IMR-90 (cell line): ENCODE results near the gene KRTAP20-1. TPM values are rescaled to one million over a fixed set of nuclear protein-coding genes. Genes with fewer than 3 reads are reported as not detected.

Source experiments
- ATAC-seq: fragments of 200-7000 bp; cut with Tn5 transposase; 2 replicates; pipeline ENCODE4 v1.9.1; 2020; ENCODE audit warnings: low read depth, mild to moderate bottlenecking, moderate library complexity
- BruUV-seq: library from RNA; stranded (reverse); fragments of 400-500 nt; replicated peaks from 2 replicates; lab custom pipeline; 2021; lab: Mats Ljungman, UMichigan
- CTCF ChIA-PET: fragments of 300-600 bp; formaldehyde crosslinking; extraction: SDS; loops from one replicate; lab custom pipeline; 2021; ENCODE audit warnings: antibody characterized with exemption; lab: Yijun Ruan, JAX
- POLR2A ChIA-PET: fragments of 300-600 bp; sonication (Branson Sonifier 250); formaldehyde crosslinking; loops from one replicate; lab custom pipeline; 2022; ENCODE audit warnings: antibody characterized with exemption; ENCODE audit not compliant: unreplicated experiment; lab: Charles Lee
- DNase-seq: peaks from one replicate; pipeline ENCODE4 v3.0.0; 2013
- H2AFZ ChIP-seq: replicated peaks from 2 replicates; pipeline ENCODE3; 2013; ENCODE audit warnings: low read length, mild to moderate bottlenecking; ENCODE audit not compliant: poor library complexity
- H2AK5ac ChIP-seq: 2 replicates; pipeline ENCODE4 v1.6.1; 2013; ENCODE audit warnings: low read depth, low read length, inconsistent platforms
- H2AK9ac ChIP-seq: replicated peaks from 2 replicates; pipeline ENCODE3; 2013; ENCODE audit warnings: mild to moderate bottlenecking, low read depth, low read length, moderate library complexity; ENCODE audit not compliant: poor library complexity
- H2BK120ac ChIP-seq: 2 replicates; pipeline ENCODE4 v1.6.1; 2013; ENCODE audit warnings: low read depth, low read length, inconsistent platforms
- H2BK15ac ChIP-seq: 3 replicates; pipeline ENCODE4 v1.6.1; 2013; ENCODE audit warnings: low read depth, low read length, inconsistent platforms
- H2BK20ac ChIP-seq: 2 replicates; pipeline ENCODE4 v1.6.1; 2013; ENCODE audit warnings: low read depth, mild to moderate bottlenecking, inconsistent platforms, low read length, moderate library complexity
- H2BK5ac ChIP-seq: 2 replicates; pipeline ENCODE4 v1.6.1; 2013; ENCODE audit warnings: mild to moderate bottlenecking, low read depth, low read length, inconsistent platforms; ENCODE audit not compliant: poor library complexity, severe bottlenecking
- H3K14ac ChIP-seq: replicated peaks from 2 replicates; pipeline ENCODE4 v1.6.1; 2013; ENCODE audit warnings: low read depth, low read length, inconsistent platforms
- H3K18ac ChIP-seq: 2 replicates; pipeline ENCODE4 v1.6.1; 2013; ENCODE audit warnings: low read depth, low read length, control low read depth
- H3K23ac ChIP-seq: 2 replicates; pipeline ENCODE4 v1.6.1; 2013; ENCODE audit warnings: low read depth, low read length, inconsistent platforms
- H3K27ac ChIP-seq: 2 replicates; pipeline ENCODE4 v1.5.1; 2013; ENCODE audit warnings: mild to moderate bottlenecking, control low read depth, low read length; ENCODE audit not compliant: insufficient read depth
- H3K27me3 ChIP-seq: 2 replicates; pipeline ENCODE4 v1.6.1; 2013; ENCODE audit warnings: low read length; ENCODE audit not compliant: control insufficient read depth, insufficient read depth
- H3K36me3 ChIP-seq: 2 replicates; pipeline ENCODE4 v1.6.1; 2013; ENCODE audit warnings: low read length, mixed read lengths; ENCODE audit not compliant: control insufficient read depth, insufficient read depth
- H3K4ac ChIP-seq: 2 replicates; pipeline ENCODE4 v1.6.1; 2013; ENCODE audit warnings: low read depth, low read length, inconsistent platforms
- H3K4me1 ChIP-seq: 2 replicates; pipeline ENCODE4 v1.6.1; 2013; ENCODE audit warnings: low read length, mixed read lengths; ENCODE audit not compliant: control insufficient read depth, insufficient read depth
- H3K4me2 ChIP-seq: 2 replicates; pipeline ENCODE4 v1.6.1; 2013; ENCODE audit warnings: low read depth, mild to moderate bottlenecking, control low read depth, low read length, moderate library complexity
- H3K4me3 ChIP-seq: 2 replicates; pipeline ENCODE4 v1.5.1; 2013; ENCODE audit warnings: low read depth, mild to moderate bottlenecking, control low read depth, low read length, moderate library complexity; ENCODE audit not compliant: insufficient read depth
- H3K56ac ChIP-seq: 2 replicates; pipeline ENCODE4 v1.6.1; 2013; ENCODE audit warnings: low read length, inconsistent platforms; ENCODE audit not compliant: insufficient read depth; ENCODE audit errors: extremely low read depth
- H3K79me1 ChIP-seq, 2 experiments: 2 replicates each; pipeline ENCODE4 v1.6.1; 2013; ENCODE audit warnings: low read length in 2 of 2, inconsistent platforms in 1 of 2, low read depth in 1 of 2
- H3K9ac ChIP-seq: 2 replicates; pipeline ENCODE4 v1.6.1; 2013; ENCODE audit warnings: low read depth, low read length, control low read depth
- H3K9me1 ChIP-seq: 2 replicates; pipeline ENCODE4 v1.6.1; 2013; ENCODE audit warnings: low read length, inconsistent platforms; ENCODE audit not compliant: insufficient read depth
- H3K9me3 ChIP-seq: 2 replicates; pipeline ENCODE4 v1.6.1; 2013; ENCODE audit warnings: low read length; ENCODE audit not compliant: control insufficient read depth, insufficient read depth
- H4K20me1 ChIP-seq: 2 replicates; pipeline ENCODE4 v1.6.1; 2013; ENCODE audit warnings: low read length, inconsistent platforms; ENCODE audit not compliant: insufficient read depth
- H4K5ac ChIP-seq: 2 replicates; pipeline ENCODE4 v1.6.1; 2013; ENCODE audit warnings: mild to moderate bottlenecking, low read depth, low read length, control low read depth
- H4K8ac ChIP-seq, 2 experiments: 2 replicates each; pipeline ENCODE4 v1.6.1; 2013; ENCODE audit warnings: low read depth in 2 of 2, low read length in 2 of 2, control low read depth in 1 of 2, inconsistent platforms in 1 of 2
- H4K91ac ChIP-seq: 2 replicates; pipeline ENCODE4 v1.6.1; 2013; ENCODE audit warnings: low read depth, low read length, inconsistent platforms; ENCODE audit not compliant: insufficient read depth
- BHLHE40 ChIP-seq: fragments of 150-350 bp; IDR thresholded peaks from 2 replicates; pipeline ENCODE4 v1.6.1; 2016; ENCODE audit warnings: mild to moderate bottlenecking, low read depth, low read length
- CEBPB ChIP-seq: IDR thresholded peaks from 2 replicates; pipeline ENCODE4 v1.6.1; 2012; ENCODE audit warnings: low read depth, low read length, improper control_type of control experiment
- CHD1 ChIP-seq: IDR thresholded peaks from 2 replicates; pipeline ENCODE4 v1.6.1; 2012; ENCODE audit warnings: low read depth, low read length, improper control_type of control experiment
- CTCF ChIP-seq: conservative IDR thresholded peaks from 2 replicates; pipeline ENCODE4 v1.5.1; 2012; ENCODE audit warnings: mild to moderate bottlenecking, low read depth, low read length, improper control_type of control experiment
- ELK1 ChIP-seq: fragments of 150-350 bp; IDR thresholded peaks from 2 replicates; pipeline ENCODE4 v1.6.1; 2016; ENCODE audit warnings: low read depth, mild to moderate bottlenecking, low read length, moderate library complexity, borderline replicate concordance
- FOS ChIP-seq: fragments of 150-350 bp; IDR thresholded peaks from 2 replicates; pipeline ENCODE4 v1.6.1; 2016; ENCODE audit warnings: low read depth, low read length
- MAFK ChIP-seq: IDR thresholded peaks from 2 replicates; pipeline ENCODE4 v1.6.1; 2012; ENCODE audit warnings: low read depth, low read length, improper control_type of control experiment
- MAZ ChIP-seq: IDR thresholded peaks from 2 replicates; pipeline ENCODE4 v1.6.1; 2012; ENCODE audit warnings: low read depth, mild to moderate bottlenecking, low read length, improper control_type of control experiment, moderate library complexity, borderline replicate concordance
- MXI1 ChIP-seq: IDR thresholded peaks from 2 replicates; pipeline ENCODE4 v1.6.1; 2012; ENCODE audit warnings: low read depth, mild to moderate bottlenecking, low read length, moderate library complexity, borderline replicate concordance
- NFE2L2 ChIP-seq: fragments of 150-350 bp; IDR thresholded peaks from 2 replicates; pipeline ENCODE4 v1.6.1; 2016; ENCODE audit warnings: low read depth, mild to moderate bottlenecking, low read length
- POLR2A ChIP-seq: IDR thresholded peaks from 2 replicates; pipeline ENCODE4 v1.6.1; 2012; ENCODE audit warnings: mild to moderate bottlenecking, low read depth, low read length
- RAD21 ChIP-seq: IDR thresholded peaks from 2 replicates; pipeline ENCODE4 v1.6.1; 2012; ENCODE audit warnings: low read length, improper control_type of control experiment
- RCOR1 ChIP-seq: IDR thresholded peaks from 2 replicates; pipeline ENCODE4 v1.6.1; 2012; ENCODE audit warnings: mild to moderate bottlenecking, low read length, improper control_type of control experiment; ENCODE audit not compliant: insufficient replicate concordance
- RFX5 ChIP-seq: IDR thresholded peaks from 2 replicates; pipeline ENCODE4 v1.8.0; 2012; ENCODE audit warnings: low read depth, mild to moderate bottlenecking, low read length, moderate library complexity
- SMC3 ChIP-seq: fragments of 150-350 bp; IDR thresholded peaks from 2 replicates; pipeline ENCODE4 v1.6.1; 2016; ENCODE audit warnings: low read depth, mild to moderate bottlenecking, antibody characterized with exemption, low read length, moderate library complexity
- USF2 ChIP-seq: fragments of 150-350 bp; IDR thresholded peaks from 2 replicates; pipeline ENCODE4 v1.6.1; 2017; ENCODE audit warnings: mild to moderate bottlenecking, antibody characterized with exemption, low read length, low read depth
- WGBS, 2 experiments: methylation state at CpG; one replicate each; pipeline versions ENCODE4 v1.1.5 to v1.1.7; 2013; ENCODE audit warnings: missing lambda C conversion rate in 2 of 2; ENCODE audit not compliant: insufficient read length in 1 of 2; ENCODE audit errors: extremely low coverage in 2 of 2; 5-methylcytosine and 5-hydroxymethylcytosine counted together
- dilution Hi-C: fragments of 300-500 bp; cut with HindIII; formaldehyde crosslinking; loops from one replicate; pipeline ENCODE4 v1.14.3; 2018; ENCODE audit warnings: low sequenced_read_pairs; ENCODE audit not compliant: unreplicated experiment
- in situ Hi-C: fragments of 300-500 bp; cut with MboI; formaldehyde crosslinking; loops from 3 replicates; pipeline ENCODE4 v1.14.3; 2019; ENCODE audit warnings: low sequenced_read_pairs, inconsistent platforms, mixed read lengths
- intact Hi-C: fragments of 100-400 bp; cut with micrococcal nuclease; formaldehyde crosslinking; loops from 2 replicates; pipeline ENCODE4 v1.10.0; 2022
- polyA plus RNA-seq, 3 experiments: library from polyadenylated mRNA; depleted of rRNA; stranded (reverse); fragments of >200 nt; gene quantifications; 2 replicates each; pipeline ENCODE4 v1.2.3, GENCODE V29; 2012; ENCODE audit warnings: low replicate concordance in 1 of 3
- total RNA-seq: library from RNA; depleted of rRNA; stranded (reverse); fragments of >200 nt; gene quantifications from 2 replicates; pipeline ENCODE4 v1.2.3, GENCODE V29; 2012

The KRTAP20-1 gene
- total and polyA plus RNA-seq, 2 of the 4 experiments (the other 2 are of a cell fraction): not detected

GRCh38 chr21:30592140-30592539, 24.1 kb upstream of the KRTAP20-1 start, which contains the start of gene KRTAP6-3:
Gene KRTAP6-3 (plus strand): TSS chr21:30592440. CDS start chr21:30592446, 6 bp downstream.
- ChIA-PET POLR2A (no interaction called here), CTCF (no interaction called here)
- intact Hi-C loops (no loop called here), dilution Hi-C loops (no loop called here), in situ Hi-C loops (no loop called here)
- no CpG with 5 or more reads among the region's 4 CpGs for WGBS, 2 experiments
- no peak within 1 kb of the TSS for H3K4me3 ChIP-seq
- TF ChIP-seq MAZ: no peak
- TF ChIP-seq MXI1: no peak
- TF ChIP-seq USF2: no peak
- no peak for TF ChIP-seq CHD1
- TF ChIP-seq RCOR1: no peak
- no peak for TF ChIP-seq FOS
- TF ChIP-seq RFX5: no peak
- TF ChIP-seq SMC3: no peak
- no peak for TF ChIP-seq RAD21
- TF ChIP-seq NFE2L2: no peak
- TF ChIP-seq CEBPB: no peak
- TF ChIP-seq POLR2A: no peak
- TF ChIP-seq MAFK: no peak
- no peak for TF ChIP-seq BHLHE40
- TF ChIP-seq ELK1: no peak
- TF ChIP-seq CTCF: no peak
- no peaks in the 10 kb centered on the region for H4K20me1 ChIP-seq
- no peak within 1 kb of the TSS for H3K27ac ChIP-seq
- H3K79me1 ChIP-seq: no peaks in the 10 kb centered on the region
- no peak within 1 kb of the TSS for H3K4me2 ChIP-seq
- H3K36me3 ChIP-seq: no peaks in the 10 kb centered on the region
- H2AK5ac ChIP-seq: no peak within 1 kb of the TSS
- no peak within 1 kb of the TSS for H4K91ac ChIP-seq
- H3K56ac ChIP-seq: no peak within 1 kb of the TSS; the same call in 1 of the 2 replicates
- peaks cover 7% of the 10 kb centered on the region for H3K9me3 ChIP-seq
- no peak within 1 kb of the TSS for H3K9ac ChIP-seq
- no peak within 1 kb of the TSS for H2BK15ac ChIP-seq
- H2BK120ac ChIP-seq: no peak within 1 kb of the TSS
- no peak within 1 kb of the TSS for H2BK5ac ChIP-seq
- H2AFZ ChIP-seq: no peak within 1 kb of the TSS
- no peak within 1 kb of the TSS for H4K8ac ChIP-seq
- H3K9me1 ChIP-seq: no peaks in the 10 kb centered on the region
- no peaks in the 10 kb centered on the region for H3K4me1 ChIP-seq
- H2BK20ac ChIP-seq: no peak within 1 kb of the TSS
- no peak within 1 kb of the TSS for H3K14ac ChIP-seq
- no peak within 1 kb of the TSS for H3K4ac ChIP-seq
- no peak within 1 kb of the TSS for H3K23ac ChIP-seq
- H4K5ac ChIP-seq: no peak within 1 kb of the TSS
- no TSS peak for BruUV-seq
- no peak for DNase-seq
- no peak within 1 kb of the TSS for H3K18ac ChIP-seq
- ATAC-seq: no peak
- no peaks in the 10 kb centered on the region for H3K27me3 ChIP-seq
- H2AK9ac ChIP-seq: no peak within 1 kb of the TSS
